Measurements from ENCODE around the gene ASAP2.

ASAP2 gene

DNA sequence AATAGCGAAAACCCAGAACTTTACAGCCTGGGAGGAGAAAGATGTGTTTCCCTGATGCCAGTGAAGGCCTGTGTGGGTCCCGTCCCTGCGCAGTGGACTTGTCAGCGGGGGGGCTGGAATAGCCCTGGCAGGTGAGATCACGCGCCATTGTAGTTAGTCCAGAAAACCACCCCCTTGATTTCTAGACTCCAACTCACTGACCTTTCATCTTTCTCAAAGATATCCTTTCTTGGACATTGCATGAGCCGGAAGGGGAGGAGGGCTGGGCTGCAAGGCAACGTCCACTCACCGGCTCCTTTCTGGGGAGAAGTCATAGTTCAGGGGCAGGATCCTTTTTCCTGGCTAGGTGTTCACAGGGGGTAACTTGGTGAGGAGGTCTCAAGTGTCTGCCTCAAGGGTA is 22.3 kb upstream of the ASAP2 start:
- DNase-seq, result no peak

DNA sequence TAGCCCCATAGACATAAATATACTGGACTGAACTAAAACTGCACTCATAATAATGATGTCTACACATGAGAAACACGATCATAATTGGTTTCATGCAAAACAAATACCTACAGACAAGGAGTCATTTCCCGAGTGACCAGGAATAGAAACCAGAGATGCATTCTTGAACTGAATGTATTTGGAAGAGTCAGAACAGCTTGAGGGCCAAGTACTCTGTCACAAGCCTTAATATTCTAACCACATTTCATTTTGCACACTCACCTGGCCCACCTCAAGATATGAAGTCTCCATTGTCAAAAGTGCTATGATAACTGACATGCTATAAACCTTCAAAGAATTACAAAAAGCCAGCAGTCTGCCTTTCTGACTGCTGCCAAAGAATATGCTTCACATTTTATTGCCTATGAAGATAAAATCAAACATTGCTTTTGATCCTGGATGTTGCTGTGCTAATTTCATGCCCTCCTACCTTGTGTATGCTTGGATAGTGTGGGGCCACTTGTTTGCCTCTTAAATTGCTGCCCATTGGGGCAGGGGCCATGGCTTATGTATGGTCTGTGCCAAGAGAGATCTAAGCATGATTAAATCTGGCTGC is 18.9 kb upstream of the ASAP2 start:
- no peak for DNase-seq

DNA sequence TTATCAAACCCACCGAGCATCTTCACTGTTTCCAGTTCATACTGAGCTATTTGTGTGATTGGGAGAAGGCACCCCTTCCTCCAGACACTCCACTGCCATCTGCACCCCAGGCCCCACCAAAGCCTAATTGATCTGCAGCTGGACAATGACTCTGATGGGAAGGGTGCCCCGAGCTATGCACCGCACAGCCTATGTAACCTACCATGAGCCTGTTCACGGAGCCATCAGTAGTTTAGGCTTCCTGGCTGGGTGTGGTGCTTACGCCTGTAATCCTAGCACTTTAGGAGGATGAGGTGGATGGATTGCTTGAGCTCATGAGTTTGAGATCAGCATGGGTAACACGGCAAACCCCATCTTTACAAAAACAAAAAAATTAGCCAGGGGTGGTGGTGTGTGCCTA is 17.8 kb upstream of the ASAP2 start:
- DNase-seq, result no peak

DNA sequence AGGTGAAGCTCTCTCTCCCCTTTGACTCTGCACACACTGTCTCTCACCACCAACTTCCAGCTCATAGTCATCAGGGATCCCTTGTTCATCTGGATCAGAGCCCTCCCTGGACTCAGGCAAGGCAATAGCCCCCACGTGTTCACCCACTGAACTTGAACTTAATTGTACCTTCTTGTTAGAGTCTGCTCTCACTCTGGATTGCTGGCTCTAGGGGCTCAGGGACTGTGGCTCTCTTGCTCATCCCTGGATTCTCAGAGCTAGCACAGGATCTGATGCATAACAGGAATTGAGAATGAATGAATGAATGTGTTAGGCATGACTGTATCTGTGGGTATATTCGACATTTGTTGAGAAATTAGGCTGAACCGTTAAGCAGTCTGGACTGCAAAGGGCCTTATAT is 16.7 kb upstream of the ASAP2 start:
- DNase-seq, result no peak

DNA sequence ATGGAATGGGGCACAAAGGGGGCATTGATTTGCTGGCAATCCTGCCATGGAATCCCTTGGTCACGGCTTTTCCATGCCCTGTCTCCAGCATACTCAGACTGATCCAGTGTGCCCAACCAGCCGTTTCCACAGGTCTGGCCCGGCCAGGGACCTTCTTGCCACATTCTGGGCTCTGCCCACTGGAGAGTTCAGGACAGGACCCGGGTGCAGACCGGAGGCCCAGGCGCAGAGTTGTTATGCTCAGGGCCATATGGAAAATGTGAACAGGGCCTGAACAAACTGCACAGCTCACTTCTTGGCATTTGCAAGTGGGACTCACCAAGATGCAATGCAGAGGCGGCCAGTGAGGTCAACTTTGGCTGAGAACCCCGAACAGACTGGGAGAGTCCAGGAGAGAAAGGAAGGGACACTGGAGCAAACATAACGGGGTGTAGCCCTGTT is 15.6 kb upstream of the ASAP2 start:
- DNase-seq, result no peak

DNA sequence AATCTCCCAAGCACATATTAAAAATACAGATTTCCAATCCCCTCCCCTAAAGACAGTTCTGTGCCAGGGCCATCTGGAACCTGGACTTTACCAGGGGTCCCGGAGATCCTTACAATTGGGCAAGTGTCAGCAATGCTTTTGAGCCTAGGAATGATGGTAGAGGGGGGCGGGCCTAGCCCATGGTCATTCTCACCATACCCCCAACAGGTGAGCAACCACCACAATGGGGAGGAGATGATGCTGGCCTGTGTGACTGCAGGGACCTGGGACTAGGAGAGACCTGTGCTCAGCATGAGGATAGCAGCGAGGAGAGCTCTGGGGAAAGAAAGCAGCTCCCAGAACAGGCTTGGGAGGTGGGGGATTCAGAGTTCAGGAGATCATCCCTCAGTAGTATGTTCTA is 13.9 kb upstream of the ASAP2 start:
- no peak for DNase-seq

DNA sequence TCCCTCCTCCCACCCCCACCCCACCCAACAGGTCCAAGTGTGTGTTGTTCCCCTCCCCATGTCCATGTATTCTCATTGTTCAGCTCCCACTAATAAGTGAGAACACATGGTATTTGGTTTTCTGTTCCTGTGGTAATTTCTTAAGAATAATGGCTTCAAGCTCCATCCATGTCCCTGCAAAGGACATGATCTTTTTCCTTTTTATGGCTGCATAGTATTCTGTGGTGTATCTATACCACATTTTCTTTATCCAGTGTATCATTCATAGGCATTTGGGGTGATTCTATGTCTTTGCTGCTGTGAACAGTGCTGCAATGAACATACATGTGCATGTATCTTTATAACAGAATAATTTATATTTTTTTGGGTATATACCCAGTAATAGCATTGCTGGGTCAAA is 12.3 kb upstream of the ASAP2 start:
- no peak for DNase-seq

DNA sequence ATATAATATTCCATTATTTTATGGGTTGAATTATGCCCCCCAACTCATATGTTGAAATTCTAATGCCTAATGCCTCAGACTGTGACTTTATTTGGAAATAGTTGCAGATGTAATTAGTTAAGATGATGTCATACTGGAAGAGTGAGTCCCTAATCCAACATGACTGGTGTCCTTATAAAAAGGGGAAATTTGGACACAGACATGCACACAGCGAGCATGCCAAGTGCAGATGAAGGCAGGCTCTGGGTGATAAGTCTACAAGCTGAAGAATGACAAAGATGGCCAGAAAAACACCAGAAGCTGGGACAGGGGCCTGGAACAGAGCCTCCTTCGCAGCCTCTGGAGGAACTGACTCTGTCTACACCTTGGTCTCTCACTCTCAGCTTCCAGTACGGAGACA is 10.0 kb upstream of the ASAP2 start:
- no peak for DNase-seq

DNA sequence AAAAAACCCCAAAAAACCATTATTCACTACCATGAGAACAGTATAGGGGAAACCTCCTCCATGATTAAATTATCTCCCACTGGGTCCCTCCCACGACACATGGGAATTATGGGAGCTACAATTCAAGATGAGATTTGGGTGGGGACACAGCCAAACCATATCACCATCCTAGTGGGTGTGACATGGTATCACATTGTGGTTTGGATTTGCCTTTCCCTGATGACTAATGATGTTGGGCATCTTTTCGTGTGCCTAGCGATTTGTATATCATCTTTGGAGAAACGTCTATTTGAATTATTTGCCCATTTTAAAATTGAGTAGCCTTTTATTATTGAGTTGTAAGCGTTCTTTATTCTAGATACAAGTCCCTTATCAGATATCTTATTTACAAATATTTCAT is 8.7 kb upstream of the ASAP2 start:
- DNase-seq, result no peak

DNA sequence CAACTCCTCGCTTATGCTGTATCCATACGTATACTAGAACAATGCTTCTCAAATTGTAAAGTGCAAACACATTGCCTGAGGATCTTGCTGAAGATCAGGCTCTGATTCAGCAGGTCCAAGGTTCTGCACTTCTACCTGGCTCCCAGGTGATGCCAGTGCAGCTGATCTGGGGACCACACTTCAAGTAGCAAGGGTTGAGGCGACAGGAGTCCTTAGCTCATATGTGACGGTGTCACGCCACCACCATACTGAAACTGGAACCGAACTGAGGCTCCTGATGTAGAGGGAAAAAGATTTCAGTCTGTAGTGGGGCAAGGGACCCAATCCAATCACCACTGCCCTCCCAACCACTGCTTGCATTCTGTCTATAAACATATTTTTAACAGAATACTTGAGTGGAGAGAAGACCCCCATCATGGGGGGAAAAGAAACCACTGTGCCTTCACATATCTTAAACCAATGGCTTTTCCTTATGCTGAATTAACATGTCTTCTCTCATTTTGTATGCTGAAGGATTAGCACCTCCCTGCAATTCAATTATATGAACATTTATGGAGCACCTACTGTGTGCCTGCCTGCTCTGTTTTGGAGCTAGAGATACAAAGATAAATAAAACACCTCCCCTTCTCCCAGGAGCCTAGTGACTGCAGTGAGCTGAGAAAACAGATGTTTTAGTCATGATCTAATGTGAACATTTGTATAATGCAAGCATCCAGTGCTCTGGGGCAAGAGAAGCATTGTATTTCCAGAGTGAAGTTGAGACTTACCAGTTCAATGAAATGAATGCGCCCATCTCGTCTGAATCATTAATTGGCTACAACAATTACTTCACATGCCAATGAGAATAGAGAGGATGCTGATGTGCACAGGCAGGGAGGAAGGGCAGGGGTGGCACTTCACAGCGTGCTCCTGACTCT is 6.6 kb upstream of the ASAP2 start:
- no peak for DNase-seq

DNA sequence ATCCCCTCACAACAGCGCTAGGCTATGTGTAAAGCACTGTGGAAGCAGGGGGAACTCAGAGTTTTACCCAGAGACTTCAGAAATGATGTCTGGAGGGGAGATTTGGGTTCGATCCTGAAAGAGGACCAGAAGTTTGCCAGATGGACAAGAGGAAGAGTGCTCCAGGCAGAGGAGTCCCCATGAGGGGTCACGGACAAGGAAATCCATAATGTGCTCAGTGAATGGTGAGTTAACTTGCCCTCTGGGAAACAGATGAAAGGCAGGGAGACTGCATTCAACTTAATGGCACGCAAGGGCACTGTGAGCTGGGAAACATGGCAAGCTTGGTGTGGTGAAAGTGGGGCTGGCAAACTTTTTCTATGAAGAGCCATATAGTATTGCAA is 6.0 kb upstream of the ASAP2 start:
- DNase-seq, result no peak

DNA sequence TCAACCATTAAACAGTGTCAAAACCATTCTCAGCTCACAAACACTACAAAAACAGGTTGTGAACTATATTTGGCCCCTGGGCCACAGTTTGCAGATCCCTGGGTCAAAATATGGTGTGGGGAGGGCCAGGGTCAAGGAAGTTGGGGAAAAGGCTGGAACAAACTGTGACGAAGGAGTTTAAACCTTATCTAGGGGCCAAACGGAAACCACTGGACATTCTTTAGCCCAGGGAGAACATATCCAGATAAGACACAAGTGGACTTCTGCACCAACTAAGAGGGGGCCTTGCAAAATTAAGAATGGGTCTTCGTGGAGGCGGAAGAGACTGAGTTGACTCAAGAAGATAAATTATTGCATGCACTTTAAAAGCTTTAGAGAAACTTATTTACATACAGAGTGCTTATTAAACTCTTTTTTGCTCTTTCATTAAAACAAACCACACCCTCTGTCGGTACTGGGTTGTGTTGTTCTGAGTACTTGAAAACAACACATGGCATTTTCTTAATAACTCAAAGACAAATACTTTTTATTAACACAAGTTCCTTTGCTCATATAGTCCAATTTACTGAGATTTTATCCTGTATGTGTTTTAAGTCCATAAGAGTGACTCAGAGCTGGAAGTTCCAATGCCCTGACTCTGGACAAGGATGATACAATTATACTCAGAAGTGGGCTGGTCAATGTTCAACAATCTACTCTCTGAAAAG is 5.3 kb upstream of the ASAP2 start:
- DNase-seq, result no peak

DNA sequence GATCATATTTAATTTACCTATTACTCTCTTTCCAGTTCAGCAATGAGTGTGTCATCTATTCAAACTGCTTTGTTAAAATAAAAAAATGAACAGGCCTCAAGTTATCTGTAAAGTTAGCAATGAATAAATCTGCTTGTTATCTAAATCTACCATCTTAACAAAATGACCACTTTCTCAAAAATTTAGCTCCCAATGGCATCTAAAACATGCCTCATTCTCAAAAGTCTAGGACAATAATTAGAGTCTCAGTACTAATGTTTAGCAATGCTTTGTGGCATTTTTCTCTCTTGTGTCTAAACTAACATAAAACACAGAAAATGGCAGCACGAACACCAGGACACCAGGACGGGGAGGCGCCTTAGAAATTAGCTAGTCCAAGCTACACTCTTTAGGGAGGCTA is 3.6 kb upstream of the ASAP2 start:
- DNase-seq, result no peak

DNA sequence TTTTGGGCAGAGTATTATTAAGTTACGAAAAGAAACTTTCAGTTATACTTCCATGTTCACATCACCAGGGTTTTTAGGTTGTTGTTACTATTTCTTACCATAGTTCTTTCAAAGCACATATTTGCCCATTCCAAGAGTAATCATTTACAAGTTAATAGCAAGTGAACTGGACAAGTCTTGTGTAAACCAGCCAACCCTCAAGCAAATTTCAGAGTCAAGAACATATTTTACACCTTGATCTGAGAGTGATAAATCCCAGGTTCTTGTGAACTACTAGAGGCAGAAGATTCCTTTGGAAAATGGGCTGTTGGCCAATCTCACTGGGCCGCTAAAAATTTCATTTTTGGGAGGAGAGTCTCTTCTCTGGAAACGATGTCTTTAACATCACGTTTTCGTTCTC is 2.7 kb upstream of the ASAP2 start:
- no peak for DNase-seq

DNA sequence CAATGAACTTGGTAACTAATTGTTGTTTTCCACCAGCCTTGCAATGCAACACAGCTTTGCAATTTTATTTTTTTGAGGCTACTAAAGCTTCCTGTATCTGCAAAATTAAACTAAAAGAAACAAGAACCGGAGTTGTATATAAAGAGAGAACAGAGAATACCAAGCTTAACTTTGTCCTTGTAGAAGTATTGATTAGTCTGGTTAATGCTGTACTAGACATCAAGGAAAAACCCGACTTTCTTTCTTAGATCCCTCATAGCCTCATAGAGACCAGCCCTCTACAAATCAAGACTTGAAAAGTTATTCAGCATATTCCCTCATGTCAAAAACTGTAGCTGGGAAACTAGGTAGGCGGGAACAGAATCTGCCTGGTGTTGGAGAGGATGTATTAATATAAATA is 1.7 kb upstream of the ASAP2 start:
- no peak for DNase-seq

DNA sequence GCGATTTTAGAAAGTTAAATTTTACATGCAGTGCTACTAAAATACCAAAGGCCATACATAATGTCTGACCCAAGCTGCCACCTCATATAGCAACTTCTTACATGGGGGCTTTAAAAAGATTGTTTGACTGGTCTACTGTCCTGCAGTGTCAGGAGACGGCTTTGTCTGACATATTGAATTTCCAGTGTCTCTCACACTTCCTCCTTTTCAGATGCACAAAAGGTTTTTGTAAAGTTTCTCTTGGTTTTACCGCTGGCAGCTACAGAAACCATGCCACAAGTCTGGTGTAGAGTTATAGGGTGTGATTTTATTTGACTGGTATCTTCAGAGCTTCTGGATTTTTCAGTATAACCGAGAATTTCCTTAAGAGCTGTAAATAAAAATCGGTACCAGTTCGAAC is 1.1 kb upstream of the ASAP2 start:
- DNase-seq, result no peak

DNA sequence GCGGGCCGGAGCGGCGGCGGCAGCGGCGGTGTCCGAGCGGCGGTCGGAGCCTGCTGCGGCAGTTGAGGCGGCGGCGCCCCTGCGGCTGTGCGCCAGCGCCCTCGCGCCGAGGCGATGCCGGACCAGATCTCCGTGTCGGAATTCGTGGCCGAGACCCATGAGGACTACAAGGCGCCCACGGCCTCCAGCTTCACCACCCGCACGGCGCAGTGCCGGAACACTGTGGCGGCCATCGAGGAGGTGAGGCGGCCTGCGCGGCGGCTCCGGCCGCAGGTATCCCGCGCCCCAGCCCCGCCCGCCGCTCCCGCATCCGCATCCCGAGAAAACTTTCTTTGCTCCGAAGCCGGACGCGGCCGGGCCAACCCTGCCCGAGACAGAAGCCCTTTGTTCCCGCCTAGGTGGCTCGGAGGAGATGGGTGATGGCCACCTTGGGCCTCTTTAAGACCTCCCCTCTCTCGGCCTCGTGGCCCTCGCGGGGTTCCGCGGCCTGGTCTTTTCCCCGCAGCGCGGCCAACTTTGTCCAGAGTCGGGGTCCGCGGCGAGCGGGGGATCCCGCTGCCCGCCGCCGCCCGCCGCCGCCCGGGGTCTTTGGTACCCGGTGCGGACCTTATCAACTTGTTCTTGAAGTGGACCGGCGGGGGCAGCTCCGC is 504 bp downstream of the ASAP2 start:
- no peak for DNase-seq

DNA sequence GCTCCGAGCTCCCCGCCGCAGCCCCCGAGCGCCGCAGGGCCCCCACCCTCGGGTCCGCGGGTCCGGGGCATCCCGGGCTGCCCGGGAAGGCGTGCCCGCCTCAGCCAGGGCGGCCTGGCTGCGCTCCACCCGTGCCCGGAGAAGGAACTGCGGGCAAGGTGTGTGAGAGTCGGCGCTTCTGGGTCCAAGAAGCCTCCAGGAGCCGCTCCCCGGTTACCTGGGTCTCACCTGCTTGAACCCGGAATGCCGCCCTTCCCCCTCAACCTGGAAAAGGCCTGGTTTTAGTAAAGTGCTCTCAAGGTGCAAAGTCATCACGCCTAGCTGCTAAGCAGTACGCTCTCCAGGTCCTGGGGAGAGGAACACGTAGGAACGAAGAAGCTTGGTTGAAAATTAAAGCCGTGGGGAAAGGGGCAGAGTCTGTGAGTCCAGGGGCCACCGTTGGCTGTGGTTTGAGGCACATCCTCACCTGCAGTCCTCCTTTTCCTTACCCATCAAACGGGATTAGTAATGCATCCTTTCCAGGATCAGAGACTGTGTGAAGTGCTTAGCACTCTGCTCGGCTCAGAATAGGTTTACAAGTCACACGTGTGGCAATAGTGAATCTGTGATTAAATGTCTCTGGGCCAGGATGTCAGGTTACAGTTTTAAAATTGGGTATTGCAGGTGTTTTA is 1.2 kb downstream of the ASAP2 start:
- no peak for DNase-seq

DNA sequence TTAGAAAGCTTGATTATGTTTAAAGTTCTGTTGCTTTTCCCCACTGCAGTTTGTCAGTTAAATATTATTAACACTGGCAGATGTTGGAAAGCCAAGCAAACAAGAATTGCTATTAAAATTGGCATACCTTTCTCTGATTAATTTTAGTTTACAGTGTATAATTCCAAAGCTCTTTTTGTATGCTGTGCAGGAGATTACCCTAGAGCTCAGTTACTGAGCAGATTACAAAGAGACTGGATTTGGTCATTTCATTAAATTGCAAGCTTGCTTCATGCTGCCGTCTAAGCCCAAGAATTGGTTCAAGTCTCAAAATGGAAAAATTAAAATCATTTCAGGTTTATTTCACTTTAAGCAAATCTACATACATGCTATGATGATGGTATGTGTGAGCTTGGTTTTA is 2.3 kb downstream of the ASAP2 start:
- no peak for DNase-seq

DNA sequence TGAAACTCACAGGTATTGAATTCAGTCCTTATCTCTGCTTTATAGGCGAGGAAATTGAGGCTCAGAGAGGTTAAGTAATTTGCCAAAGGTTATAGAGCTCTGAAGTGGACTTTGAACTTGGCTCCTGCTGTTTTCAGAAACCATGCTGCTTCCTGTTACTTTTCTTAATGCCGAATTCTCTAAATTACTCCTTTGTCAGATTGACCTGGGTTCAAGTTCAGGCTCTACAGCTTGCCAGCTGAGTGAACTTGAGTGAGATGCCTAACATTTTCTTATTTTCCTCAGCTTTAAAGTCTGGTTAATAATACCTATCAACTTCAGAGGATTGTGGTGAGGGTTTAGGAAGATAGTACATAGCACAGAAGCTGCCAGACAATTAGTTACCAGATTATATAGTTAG is 3.4 kb downstream of the ASAP2 start:
- DNase-seq, result no peak

DNA sequence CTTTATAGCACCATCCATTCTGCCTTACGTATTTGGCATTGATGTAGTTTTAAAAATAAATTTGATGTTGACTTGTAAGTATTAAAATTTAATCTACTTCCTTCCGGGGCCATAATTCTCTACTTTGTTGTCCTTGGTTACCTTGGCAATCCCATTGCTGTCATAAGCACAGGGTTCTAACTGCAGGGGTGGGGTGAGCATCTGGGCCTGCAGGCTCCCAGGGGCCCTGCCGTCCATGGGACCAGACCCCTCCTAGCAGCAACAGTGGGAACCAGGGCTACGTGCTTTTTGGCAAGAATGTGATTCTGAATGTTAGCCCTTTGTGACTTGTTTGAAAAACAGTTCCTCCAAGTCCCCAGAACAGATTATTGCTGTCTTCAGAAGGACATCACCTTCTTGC is 4.9 kb downstream of the ASAP2 start:
- no peak for DNase-seq

DNA sequence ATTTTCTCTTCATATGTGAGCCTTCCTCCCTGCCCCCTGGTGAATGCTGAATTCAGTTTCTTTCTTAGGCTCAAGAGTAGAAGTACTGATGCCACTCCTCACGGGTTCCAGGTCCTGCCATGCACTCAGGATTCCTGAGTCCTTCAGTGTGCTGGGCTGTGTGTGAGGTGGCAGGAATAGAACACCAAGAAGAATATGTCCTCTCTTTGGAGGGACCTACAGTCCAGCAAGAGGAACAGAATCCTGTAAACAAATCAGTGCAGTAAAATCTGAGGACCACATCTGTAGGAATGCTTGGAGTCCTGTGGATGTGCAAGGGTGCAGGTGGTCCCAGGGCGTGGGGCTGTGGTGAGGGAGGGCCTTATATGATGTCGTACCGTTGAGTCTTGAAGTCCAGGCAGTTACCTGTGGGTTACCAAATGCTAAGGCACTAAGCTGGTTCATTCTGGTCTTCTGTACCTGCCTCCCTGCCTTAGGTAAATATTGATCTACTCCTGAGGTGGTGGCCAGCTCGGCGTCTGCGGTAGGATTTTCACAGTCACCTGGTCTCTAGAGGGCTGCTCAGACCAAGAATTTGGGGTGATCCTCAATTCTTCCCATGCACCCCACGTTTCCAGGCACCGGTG is 5.5 kb downstream of the ASAP2 start:
- DNase-seq, result no peak
